ENCODE measurements around the gene POM121.
"Not testable (repeated sequence)": the region's sequence is repeated elsewhere in the genome, so short reads cannot be mapped to it uniquely, and the experiment has no call there.

The POM121 gene

GRCh38 chr7:72997447-72997846 is 72.6 kb downstream of the POM121 start:
- not testable (repeated sequence) for DNase-seq (ENCODE audit: low spot score)

GRCh38 chr7:72997887-72998468 is 73.1 kb downstream of the POM121 start:
- DNase-seq (ENCODE audit: low spot score), result not testable (repeated sequence)

Data from AG20443 (cell line).